Common myeloid progenitor, CD34-positive (primary cell): ENCODE measurements around the gene ROR1.

Source experiments
- CTCF ChIA-PET: fragments of 350-600 bp; sonication (Branson Sonifier 250); formaldehyde crosslinking; loops from one replicate; lab custom pipeline; 2021; ENCODE audit warnings: antibody characterized with exemption; lab: Charles Lee
- POLR2A ChIA-PET: fragments of 350-600 bp; sonication (Branson Sonifier 250); formaldehyde crosslinking; loops from one replicate; lab custom pipeline; 2021; ENCODE audit warnings: antibody characterized with exemption; lab: Charles Lee
- DNase-seq, 3 donors: peaks; one replicate each; pipeline versions ENCODE4 v3.0.0 to v3.0.0-alpha.2; 2013
- H3K27ac ChIP-seq, 2 experiments: 1 replicate in 1 of 2; 2 replicates in 1 of 2; pipeline ENCODE4 v1.7.0; 2013; ENCODE audit warnings: inconsistent platforms in 2 of 2, low read length in 2 of 2, mild to moderate bottlenecking in 2 of 2, low read depth in 1 of 2, moderate library complexity in 1 of 2; ENCODE audit not compliant: severe bottlenecking in 2 of 2, insufficient read depth in 1 of 2, poor library complexity in 1 of 2
- H3K27me3 ChIP-seq, 5 experiments: replicated peaks in 2 of 5; 1 replicate in 3 of 5; 2 replicates in 2 of 5; pipeline versions ENCODE4 v1.6.1 to v1.7.0; 2013; ENCODE audit warnings: low read length in 4 of 5, mild to moderate bottlenecking in 2 of 5, moderate library complexity in 2 of 5, inconsistent platforms in 1 of 5; ENCODE audit not compliant: insufficient read depth in 5 of 5, control insufficient read depth in 4 of 5
- H3K36me3 ChIP-seq, 4 experiments: 1 replicate in 2 of 4; 2 replicates in 2 of 4; pipeline versions ENCODE4 v1.6.1 to v1.7.0; 2013; ENCODE audit warnings: low read length in 3 of 4, control low read depth in 1 of 4, mild to moderate bottlenecking in 1 of 4; ENCODE audit not compliant: control insufficient read depth in 4 of 4, insufficient read depth in 4 of 4
- H3K4me1 ChIP-seq, 4 experiments: 1 replicate in 3 of 4; 2 replicates in 1 of 4; pipeline versions ENCODE4 v1.6.1 to v1.7.1; 2013; ENCODE audit warnings: low read length in 3 of 4, mild to moderate bottlenecking in 3 of 4, control low read depth in 1 of 4, inconsistent platforms in 1 of 4, moderate library complexity in 1 of 4; ENCODE audit not compliant: control insufficient read depth in 4 of 4, insufficient read depth in 4 of 4; ENCODE audit errors: control extremely low read depth in 1 of 4
- H3K4me3 ChIP-seq, 7 experiments: 1 replicate in 4 of 7; 2 replicates in 3 of 7; pipeline versions ENCODE4 v1.5.1 to v1.7.0; 2013; ENCODE audit warnings: mild to moderate bottlenecking in 7 of 7, low read length in 6 of 7, moderate library complexity in 6 of 7, inconsistent platforms in 2 of 7, low read depth in 2 of 7, control low read depth in 1 of 7; ENCODE audit not compliant: insufficient read depth in 4 of 7, control insufficient read depth in 1 of 7; ENCODE audit errors: extremely low read depth in 1 of 7
- H3K9me3 ChIP-seq, 5 experiments: 1 replicate in 4 of 5; 2 replicates in 1 of 5; pipeline versions ENCODE4 v1.6.1 to v1.7.1; 2013; ENCODE audit warnings: low read length in 4 of 5, mild to moderate bottlenecking in 2 of 5, inconsistent platforms in 1 of 5, low read depth in 1 of 5, moderate library complexity in 1 of 5; ENCODE audit not compliant: control insufficient read depth in 4 of 5, insufficient read depth in 2 of 5; ENCODE audit errors: control extremely low read depth in 1 of 5
- WGBS: methylation state at CpG from one replicate; pipeline ENCODE4 v1.1.5; 2013; ENCODE audit not compliant: insufficient coverage; 5-methylcytosine and 5-hydroxymethylcytosine counted together

The ROR1 gene

GRCh38 chr1:63747445-63747844 lies 26.4 kb upstream of the ROR1 start:
- H3K36me3 ChIP-seq: no peaks in the 10 kb centered on the region
- peaks cover 0 to 5% (median 0%) of the 10 kb centered on the region in 5 experiments for H3K9me3 ChIP-seq
- POLR2A ChIA-PET: no interaction called here
- WGBS: 98% methylated on average over 6 of the region's 6 CpGs
- peaks cover 0 to 4% (median 1%) of the 10 kb centered on the region in 4 experiments for H3K4me1 ChIP-seq
- no peak overlapping the region for H3K27ac ChIP-seq
- no peaks in the 10 kb centered on the region for H3K27me3 ChIP-seq
- CTCF ChIA-PET: interaction anchor here (1.6 kb wide), 1 partner anchor 17 kb away, joined by 5 read pairs; no protein-coding TSS in a partner anchor
- no peak for DNase-seq
- no peak overlapping the region for H3K4me3 ChIP-seq

GRCh38 chr1:63748046-63748580 lies 25.7 kb upstream of the ROR1 start:
- POLR2A ChIA-PET: no interaction called here
- DNase-seq: no peak

DNA sequence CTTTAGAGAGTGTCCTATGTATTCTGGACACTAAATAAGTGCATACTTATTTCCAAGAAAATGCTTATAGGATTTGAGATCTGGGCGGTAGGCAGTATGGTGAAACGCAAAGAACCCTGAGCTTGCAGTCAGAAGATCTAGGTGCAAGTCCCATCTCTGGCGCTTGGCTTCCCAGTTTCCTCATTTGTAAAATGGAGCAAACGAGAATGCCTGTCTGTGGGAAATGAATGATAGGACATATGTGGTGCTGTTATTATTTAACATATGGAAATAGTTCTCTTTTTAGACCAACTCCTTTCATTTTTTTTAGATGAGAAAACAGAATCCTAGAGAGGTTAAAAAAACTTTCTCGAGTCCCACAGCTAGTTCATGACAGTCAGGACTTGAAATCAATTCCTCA lies 25.2 kb upstream of the ROR1 start:
- H3K36me3 ChIP-seq: no peaks in the 10 kb centered on the region
- H3K4me1 ChIP-seq: peaks cover 0 to 3% (median 0%) of the 10 kb centered on the region in 4 experiments
- H3K9me3 ChIP-seq: peaks cover 0 to 5% (median 0%) of the 10 kb centered on the region in 5 experiments
- CTCF ChIA-PET: interaction anchor here (0.7 to 1.6 kb wide), 4 partner anchors 16 to 341 kb away, joined by 3 to 5 read pairs (median 4); no protein-coding TSS in a partner anchor
- H3K4me3 ChIP-seq: no peak overlapping the region
- POLR2A ChIA-PET: no interaction called here
- H3K27me3 ChIP-seq: no peaks in the 10 kb centered on the region
- 97% methylated on average over 3 of the region's 5 CpGs for WGBS
- DNase-seq: no peak
- no peak overlapping the region for H3K27ac ChIP-seq

More at GRCh38 chr1:63748046-63748580, 25.7 kb upstream of the ROR1 start:
- H3K27ac ChIP-seq: no peak overlapping the region
- no peak overlapping the region for H3K4me3 ChIP-seq
- H3K9me3 ChIP-seq: peaks cover 0 to 5% (median 0%) of the 10 kb centered on the region in 5 experiments
- 100% methylated on average over 3 of the region's 4 CpGs for WGBS
- no peaks in the 10 kb centered on the region for H3K27me3 ChIP-seq
- peaks cover 0 to 3% (median 0%) of the 10 kb centered on the region in 4 experiments for H3K4me1 ChIP-seq
- CTCF ChIA-PET: interaction anchor here (0.7 to 1.6 kb wide), 3 partner anchors 16 to 341 kb away, joined by 3 to 5 read pairs (median 4); no protein-coding TSS in a partner anchor
- H3K36me3 ChIP-seq: no peaks in the 10 kb centered on the region

- CTCF ChIA-PET: no interaction called here
- H3K9me3 ChIP-seq: no peaks in the 10 kb centered on the region
- H3K27me3 ChIP-seq: no peaks in the 10 kb centered on the region
- H3K4me1 ChIP-seq: no peaks in the 10 kb centered on the region
- DNase-seq: no peak
- H3K36me3 ChIP-seq: no peaks in the 10 kb centered on the region
- H3K27ac ChIP-seq: no peak overlapping the region
- no peak overlapping the region for H3K4me3 ChIP-seq
- POLR2A ChIA-PET: no interaction called here
- WGBS: 90% methylated on average over 2 of the region's 3 CpGs
Measured at GRCh38 chr1:63750721-63751120, 23.1 kb upstream of the ROR1 start.

DNA sequence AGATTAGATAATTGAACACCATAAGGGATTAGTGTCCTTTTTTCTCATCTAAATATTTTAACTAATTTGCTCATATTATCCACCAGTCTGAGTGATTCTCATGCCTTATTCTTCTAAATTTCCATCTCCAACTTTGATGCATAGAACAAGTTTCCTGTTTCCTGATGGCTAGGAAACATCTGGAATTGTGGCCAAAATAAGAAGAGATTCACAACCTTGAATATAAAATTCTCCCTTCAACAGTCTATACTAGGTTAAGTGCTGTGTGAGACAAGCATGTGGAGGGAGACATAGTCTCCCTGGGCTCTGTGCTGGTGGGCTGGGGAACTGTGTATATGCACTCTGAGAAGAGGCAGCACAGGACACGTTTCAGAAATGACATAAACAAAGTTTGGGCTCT lies 21.6 kb upstream of the ROR1 start:
- H3K9me3 ChIP-seq: no peaks in the 10 kb centered on the region
- WGBS: no CpG with 5 or more reads among the region's 1 CpG
- POLR2A ChIA-PET: no interaction called here
- no peak for DNase-seq
- H3K4me3 ChIP-seq: no peak overlapping the region
- H3K27ac ChIP-seq: no peak overlapping the region
- no peaks in the 10 kb centered on the region for H3K36me3 ChIP-seq
- no peaks in the 10 kb centered on the region for H3K4me1 ChIP-seq
- H3K27me3 ChIP-seq: no peaks in the 10 kb centered on the region
- CTCF ChIA-PET: no interaction called here

DNA sequence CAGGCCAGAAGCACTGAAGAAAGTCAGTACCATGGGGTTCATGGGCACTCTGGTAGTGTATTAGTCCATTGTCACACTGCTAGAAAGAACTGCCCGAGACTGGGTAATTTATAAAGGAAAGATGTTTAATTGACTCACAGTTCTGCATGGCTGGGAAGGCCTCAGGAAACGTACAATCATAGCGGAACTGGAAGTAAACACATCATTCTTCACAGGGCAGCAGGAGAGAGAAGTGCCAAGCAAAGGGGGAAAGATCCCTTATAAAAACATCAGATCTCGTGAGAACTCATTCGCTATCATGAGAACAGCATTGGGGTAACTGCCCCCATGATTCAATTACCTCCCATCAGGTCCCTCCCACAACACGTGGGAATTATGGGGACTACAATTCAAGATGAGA lies 20.2 kb upstream of the ROR1 start:
- no peaks in the 10 kb centered on the region for H3K27me3 ChIP-seq
- ChIA-PET POLR2A (no interaction called here), CTCF (no interaction called here)
- no peak for DNase-seq
- 73% methylated on average over 3 of the region's 6 CpGs for WGBS
- H3K4me3 ChIP-seq: no peak overlapping the region
- no peak overlapping the region for H3K27ac ChIP-seq
- H3K36me3 ChIP-seq: no peaks in the 10 kb centered on the region
- no peaks in the 10 kb centered on the region for H3K9me3 ChIP-seq
- no peaks in the 10 kb centered on the region for H3K4me1 ChIP-seq

GRCh38 chr1:63756839-63757238 lies 17.0 kb upstream of the ROR1 start:
- no peak for DNase-seq
- ChIA-PET CTCF (no interaction called here), POLR2A (no interaction called here)
- Histone ChIP-seq H3K27ac (no peak overlapping the region), H3K4me1 (no peaks in the 10 kb centered on the region), H3K9me3 (no peaks in the 10 kb centered on the region), H3K27me3 (no peaks in the 10 kb centered on the region), H3K4me3 (no peak overlapping the region), H3K36me3 (no peaks in the 10 kb centered on the region)
